GM21381 (cell line): ENCODE data around the gene BTN1A1.

Source experiments
- ATAC-seq: cut with Tn5 transposase; IDR thresholded peaks from one replicate; pipeline ENCODE4 v1.9.1; 2021; ENCODE audit warnings: mild to moderate bottlenecking, moderate library complexity; ENCODE audit not compliant: unreplicated experiment

Gene BTN1A1

DNA sequence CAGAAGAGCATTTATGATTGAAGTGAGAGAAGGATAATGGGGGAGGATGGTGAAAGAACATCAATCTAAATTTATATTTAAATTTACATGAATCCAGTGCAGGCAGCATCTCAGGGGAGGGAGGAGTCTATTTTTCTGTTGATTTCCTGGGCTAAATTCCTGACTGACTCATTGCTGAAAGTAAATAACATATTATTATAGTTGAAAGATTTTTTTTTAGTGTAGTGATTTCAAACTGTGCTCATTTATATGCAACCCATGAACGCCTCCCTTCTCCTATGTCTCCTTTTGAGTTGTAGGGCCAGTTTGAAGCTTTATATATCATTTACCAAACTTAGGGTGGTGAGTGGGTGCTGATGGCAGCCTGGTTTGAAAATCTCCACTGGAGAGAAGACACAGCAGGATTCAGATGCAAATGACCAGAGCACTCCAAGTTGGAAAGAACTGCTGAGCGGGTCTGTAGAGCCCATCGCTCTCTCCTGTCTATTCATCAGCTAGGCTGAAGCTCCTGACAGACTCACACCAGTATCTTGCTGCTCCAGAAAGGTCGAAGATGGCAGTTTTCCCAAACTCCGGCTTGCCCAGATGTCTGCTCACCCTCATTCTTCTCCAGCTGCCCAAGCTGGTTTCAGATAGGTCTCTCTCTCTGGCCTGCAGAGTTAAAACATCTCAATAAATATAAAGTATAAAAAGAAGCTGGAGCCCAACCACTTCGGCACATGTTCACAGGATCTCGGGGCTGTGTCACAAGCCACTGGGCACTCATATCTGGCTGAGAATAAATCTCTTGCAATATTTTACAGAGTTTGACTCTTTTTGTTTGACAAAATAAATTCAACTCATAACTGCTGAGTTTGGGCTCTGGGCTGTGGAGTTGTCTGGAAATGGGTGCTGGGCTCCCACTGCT lies 24.0 kb upstream of the BTN1A1 start:
- ATAC-seq, result no peak

DNA sequence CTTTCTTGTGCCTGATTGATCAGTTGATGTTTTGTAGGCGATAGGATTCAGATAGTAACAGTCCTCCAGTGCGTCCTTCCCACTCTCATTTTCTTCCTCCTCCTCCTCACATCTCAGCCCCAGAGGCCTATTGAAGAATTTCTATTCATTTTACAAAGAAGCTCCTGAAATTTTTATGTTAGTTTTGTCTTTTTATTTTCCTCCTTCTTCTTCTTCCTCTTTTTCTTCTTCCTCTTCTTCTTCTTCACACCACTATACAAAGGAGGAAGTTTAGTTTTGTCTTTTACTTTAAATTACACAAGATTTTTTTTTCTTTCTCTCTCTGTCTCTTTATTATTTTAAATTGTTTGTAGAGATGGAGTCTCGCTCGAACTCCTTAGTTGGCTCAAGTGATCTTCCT lies 23.2 kb upstream of the BTN1A1 start:
- no peak for ATAC-seq

DNA sequence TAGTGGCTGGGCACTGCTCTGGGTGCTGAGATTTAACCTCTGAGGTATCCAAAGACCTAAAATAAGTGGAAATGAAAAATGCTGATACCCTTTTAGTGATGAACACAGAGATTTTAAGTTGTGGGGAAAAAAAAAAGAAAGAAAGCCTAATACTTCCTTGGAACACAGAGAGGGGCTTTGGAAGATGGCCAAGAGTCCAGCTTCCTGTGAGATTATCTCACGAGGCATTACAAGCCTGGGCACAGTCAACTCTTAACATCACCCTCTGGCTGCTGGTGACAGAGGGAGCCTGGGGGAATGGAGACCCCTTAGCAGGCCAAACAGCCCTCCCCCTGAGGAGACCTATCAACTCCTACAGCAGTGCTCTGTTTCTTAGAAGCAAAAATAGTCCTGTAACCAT lies 22.7 kb upstream of the BTN1A1 start:
- no peak for ATAC-seq

DNA sequence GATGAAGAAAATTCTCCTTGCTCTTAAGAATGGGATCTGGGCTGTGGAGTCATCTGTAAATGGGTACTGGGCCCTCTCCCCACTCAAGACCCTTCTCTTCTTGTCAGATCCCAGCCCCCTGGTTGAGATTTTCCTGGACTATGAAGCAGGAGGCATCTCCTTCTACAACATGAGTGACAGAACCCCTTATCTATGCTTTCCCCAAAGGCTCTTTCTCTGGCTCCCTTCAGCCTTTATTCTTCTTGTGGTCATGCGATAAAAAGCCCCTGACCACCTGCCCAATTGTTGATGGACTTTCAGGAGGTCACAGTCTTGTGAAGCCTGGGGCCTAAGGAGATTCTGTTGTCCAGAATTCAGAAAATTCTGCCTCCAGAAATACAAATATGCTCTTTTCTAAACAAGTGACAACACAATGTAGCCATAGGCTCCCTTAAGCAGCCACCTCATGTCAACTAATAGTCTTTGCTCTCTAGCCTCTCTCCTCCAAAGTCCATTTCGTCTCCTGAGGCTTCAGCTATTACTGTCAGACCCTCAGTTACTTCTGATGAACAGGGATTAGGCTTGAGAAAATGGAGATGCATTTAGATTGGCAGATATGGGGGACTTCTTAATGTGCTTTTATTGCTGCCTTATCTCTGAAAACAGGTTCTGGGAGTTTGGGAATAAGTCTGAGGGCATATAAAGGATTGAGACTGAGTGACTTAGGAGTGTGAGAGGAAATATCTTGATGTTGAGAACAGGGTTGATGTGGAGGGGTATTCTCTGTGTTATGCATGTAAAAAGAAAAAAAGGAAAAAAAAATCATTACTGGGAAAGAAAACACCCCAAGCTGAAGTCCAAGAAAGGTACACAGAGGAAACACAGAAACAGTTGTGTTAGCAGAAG lies 21.8 kb upstream of the BTN1A1 start:
- ATAC-seq, result no peak

DNA sequence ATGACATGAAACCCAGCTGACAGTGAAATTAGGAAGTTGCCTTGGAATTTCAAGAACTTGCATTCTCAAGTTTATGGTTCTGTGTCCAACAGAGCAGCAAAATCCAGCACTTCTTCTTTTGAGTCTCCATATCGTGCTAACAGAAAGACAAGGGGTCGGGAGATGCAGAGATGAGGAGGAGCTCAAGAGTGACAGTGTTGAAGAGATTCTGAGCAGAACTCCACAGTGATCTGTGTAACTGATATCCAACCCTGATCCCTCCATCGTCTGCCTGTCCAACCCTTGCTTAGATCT lies 21.2 kb upstream of the BTN1A1 start:
- ATAC-seq, result no peak

DNA sequence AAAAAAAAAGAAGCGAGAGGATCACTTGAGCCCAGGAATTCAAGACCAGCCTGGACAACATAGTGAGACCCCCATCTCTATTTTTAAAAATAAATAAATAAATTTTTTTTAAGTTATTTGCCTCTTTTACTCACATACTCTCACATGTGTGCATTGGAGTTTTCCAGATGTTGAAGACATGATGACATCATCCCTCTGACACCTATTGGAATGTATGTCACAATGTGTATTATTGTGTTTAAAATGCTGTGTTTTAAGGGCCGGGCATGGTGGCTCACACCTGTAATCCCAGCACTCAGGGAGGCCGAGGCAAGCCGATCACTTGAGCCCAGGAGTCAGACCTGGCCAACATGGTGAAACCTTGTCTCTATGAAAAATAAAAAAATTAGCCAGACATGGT lies 17.8 kb upstream of the BTN1A1 start:
- ATAC-seq, result no peak

DNA sequence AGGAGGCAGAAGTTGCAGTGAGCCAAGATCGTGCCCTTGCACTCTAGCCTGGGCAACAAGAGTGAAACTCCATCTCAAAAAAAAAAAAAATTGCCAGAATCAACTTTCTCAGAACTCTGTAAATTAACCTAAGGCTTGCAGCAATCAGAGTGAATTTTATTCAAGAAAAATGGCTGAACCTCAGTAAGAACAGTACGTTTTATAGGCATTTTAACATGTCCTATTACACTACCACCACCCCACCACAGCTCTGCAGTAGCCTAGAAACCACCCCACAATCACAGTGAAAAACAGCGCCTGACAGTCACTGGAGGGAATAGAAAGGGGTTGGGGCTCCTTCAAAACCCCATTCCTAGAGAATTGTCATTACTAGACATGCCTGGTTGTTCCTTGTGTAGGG lies 16.4 kb upstream of the BTN1A1 start:
- ATAC-seq, result no peak

DNA sequence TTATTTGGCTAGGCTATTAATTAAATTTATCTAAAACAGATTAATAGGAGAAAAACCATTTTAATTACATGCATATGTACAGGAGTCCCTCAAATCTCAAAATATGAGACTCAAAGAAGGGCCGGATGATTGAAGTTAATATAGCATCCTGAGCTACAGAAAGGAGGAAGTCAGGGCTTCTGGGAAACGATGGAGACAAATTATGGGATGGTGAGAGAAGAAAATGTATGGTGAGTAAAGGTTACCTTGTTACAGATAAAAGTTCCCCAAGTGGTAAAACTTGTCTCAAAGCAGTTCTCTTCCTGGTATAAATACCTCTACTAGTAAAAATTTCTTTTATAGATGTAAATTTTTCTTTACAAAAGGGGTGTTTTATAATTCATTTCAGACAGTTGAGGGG lies 15.9 kb upstream of the BTN1A1 start:
- no peak for ATAC-seq

DNA sequence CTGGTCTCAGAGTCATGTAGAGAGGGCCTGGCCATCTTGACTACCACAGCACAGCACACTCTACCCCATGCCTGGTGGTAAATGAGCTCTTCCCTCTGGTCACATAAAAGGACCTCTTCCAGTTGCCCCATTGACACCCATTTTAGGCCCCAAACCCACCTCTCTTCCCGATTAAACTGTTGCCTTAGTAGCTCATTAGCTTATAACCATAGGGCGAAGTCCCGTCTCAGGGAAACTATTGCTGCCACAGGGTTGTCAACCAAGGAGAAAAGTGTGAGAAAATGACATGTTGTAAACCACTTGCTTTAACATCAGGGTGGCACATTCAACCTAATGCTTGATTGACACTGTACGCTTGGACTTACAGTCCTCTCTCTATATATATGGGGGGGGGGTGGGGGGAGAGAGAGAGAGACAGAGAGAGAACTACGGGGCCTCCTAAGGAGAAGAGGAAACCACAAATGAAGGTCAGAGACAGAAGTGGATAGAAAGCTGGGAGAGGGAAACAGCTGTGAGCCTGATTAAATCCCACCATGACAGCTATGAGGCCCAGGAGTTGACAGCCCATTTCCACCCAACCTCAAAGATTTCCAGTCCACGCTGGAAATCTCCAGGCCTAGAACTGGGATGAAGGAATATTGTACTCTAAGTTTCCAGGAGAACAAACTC lies 14.9 kb upstream of the BTN1A1 start:
- ATAC-seq, result no peak

DNA sequence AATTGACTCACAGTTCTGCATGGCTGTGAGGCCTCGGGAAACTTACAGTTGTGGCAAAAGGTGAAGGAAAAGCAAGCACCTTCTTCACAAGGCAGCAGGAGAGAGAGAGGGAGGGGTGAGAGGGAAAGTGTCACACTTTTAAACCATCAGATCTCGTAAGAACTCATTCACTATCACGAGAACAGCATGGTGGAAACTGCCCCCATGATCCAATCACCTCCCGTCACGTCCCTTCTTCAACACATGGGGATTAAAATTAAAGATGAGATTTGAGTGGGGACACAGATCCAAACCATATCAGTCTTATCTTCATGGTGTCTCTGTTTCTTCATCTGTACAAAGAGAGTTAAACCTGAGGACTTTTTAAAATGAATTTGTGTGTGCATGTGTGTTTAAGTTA lies 13.7 kb upstream of the BTN1A1 start:
- ATAC-seq, result no peak

DNA sequence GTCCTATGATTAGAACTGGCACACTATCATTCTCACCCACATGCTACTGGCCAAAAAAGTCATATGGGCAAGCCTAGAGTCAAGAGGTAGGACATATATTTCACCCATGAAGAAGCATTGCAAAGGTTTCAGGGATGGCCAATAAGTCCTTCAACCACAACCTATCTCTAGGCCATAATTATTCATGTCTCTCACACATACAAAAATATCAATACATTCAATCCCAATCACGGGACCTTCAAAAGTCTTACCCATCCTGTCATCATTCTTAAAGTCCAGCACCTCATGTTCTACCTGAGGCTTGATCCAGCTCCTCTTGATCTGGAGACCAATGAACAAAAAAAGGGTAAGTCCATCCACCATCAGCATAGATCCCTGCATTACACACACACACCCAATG lies 12.6 kb upstream of the BTN1A1 start:
- ATAC-seq, result no peak

DNA sequence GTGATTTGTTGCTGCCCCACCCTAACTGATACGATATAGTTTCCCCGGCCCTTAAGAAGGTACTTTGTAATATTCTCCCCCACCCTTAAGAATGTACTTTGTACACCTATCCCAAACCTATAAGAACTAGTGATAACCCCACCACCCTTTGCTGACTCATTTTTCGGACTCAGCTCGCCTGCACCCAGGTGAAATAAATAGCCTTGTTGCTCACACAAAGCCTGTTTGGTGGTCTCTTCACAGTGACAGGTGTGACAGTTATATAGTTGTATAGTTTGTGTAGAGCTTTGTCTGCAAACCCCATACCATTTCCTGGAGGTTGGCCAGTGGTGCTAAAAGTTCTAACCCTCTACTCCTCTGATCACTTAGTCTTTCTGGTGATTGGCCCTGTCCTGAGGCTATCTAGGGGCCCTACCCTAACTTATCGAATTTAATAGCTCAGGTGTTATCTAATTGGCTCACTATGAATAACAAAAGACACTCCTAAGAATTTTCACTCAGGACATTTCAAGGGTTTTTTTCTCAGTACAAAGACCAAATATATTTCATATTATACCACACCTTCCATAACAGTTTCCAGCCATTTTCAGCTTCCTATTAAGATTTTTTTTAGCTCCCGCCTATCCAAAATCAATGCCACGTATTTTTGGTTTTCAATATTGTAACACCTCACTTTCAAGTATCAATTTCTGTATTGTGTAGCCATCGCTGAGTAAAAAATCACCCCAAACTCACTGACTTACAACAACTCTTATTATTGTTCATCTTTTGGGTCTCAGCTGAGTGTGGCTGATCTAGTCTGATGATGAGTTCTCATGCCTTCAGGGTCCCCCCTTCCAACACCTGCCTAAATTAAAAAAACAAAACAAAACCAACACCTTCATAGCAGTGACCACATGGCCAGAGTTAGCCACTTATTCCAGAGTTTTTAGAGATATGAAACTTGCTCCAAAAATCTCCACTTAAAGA lies 9.8 kb upstream of the BTN1A1 start:
- no peak for ATAC-seq

DNA sequence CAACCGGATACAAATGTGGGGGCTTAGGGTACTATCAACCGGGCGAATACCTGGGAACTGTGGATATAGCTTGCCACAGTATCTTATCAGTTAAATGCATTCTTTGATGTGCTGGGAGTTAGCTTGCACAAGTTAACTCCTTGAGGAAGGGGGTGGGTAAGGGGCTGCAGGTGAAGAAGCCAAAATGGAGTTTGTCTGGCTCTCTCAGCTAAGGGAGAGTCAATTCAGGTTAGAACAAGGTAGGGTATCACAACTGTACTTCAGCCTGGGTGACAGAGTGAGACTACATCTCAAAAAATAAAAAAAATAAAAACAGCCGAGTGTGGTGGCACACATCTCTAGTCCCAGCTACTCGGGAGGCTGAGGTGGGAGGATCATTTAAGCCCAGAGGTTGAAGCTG lies 8.5 kb upstream of the BTN1A1 start:
- ATAC-seq, result no peak

DNA sequence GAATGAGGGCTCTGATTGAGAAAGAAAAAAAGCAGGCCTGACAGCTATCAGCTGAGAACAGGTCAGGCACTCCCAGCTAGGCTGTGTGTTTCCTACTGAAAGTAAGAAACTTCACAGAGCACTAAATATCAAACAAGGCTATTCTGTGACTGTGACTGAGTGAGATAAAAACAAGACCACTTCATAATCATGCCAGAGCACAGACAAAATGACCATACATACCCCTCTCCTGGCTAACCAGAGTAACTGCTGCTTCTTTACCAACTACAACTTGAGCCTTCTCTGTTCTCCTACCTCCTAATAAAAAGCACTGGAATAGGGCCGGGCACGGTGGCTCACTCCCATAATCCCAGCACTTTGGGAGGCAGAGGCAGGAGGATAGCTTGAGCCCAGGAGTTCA lies 6.8 kb upstream of the BTN1A1 start:
- ATAC-seq, result no peak

DNA sequence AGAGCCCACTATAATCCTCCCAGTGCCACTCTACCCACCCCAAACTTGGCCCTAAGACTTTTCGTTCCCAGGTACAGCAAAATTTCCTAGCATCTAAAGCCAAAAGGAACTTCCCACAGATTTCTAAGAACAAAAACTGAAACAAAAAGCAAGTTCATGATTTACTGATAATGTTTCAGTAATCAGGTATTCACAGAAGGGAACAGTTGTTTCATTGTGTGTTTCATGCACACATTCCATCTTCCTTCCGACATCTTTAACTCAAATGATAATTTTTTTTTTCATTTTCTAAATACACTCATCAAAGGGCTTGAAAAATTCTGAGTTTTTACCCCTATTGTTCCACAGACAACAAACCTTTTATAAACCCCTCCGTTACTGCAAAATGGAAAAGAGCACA lies 6.0 kb upstream of the BTN1A1 start:
- ATAC-seq, result no peak

DNA sequence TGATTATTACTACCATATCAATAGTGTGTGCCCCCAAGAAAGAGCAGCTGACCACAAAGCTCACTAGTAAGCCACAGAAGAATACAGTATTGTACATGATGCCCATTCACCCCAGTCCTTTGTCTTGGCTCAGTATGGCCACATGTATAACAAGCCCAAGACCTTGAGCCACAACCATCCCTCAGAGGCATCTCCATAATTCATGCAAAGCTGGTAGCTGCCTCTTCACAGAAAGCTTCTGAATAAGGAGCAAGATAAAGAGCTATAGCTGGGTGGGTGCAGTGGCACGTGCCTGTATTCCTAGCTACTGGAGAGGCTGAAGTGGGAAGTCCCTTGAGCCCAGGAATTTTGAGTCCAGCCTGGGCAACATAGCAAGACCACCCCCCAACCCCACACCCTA lies 4.8 kb upstream of the BTN1A1 start:
- no peak for ATAC-seq

DNA sequence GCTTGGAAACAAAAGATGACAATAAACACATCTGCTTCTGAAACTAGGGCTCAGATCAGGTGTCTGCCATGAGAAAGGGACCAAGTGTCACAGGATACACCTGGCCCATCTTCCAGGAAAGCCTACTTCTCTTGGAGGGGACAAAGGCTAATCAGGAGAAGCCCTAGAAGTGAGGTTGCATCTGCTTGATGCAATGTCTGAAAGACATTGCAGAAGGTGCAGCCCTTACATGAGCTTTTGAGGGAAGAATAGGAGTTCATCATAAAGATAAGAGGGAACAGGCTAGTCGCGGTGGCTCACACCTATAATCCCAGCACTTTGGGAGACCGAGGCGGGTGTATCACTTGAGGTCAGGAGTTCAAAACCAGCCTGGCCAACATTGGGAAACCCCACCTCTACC lies 2.5 kb upstream of the BTN1A1 start:
- no peak for ATAC-seq

DNA sequence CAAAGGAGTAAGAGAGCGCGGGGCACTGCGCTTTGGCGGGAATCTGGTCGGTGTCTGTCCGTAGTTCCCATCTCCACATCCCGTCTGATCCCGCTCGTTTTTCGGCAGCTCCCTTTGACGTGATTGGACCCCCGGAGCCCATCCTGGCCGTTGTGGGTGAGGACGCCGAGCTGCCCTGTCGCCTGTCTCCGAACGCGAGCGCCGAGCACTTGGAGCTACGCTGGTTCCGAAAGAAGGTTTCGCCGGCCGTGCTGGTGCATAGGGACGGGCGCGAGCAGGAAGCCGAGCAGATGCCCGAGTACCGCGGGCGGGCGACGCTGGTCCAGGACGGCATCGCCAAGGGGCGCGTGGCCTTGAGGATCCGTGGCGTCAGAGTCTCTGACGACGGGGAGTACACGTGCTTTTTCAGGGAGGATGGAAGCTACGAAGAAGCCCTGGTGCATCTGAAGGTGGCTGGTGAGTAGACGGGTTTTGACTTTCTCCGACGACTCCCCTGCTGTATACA lies 1.4 kb downstream of the BTN1A1 start:
- no peak for ATAC-seq

DNA sequence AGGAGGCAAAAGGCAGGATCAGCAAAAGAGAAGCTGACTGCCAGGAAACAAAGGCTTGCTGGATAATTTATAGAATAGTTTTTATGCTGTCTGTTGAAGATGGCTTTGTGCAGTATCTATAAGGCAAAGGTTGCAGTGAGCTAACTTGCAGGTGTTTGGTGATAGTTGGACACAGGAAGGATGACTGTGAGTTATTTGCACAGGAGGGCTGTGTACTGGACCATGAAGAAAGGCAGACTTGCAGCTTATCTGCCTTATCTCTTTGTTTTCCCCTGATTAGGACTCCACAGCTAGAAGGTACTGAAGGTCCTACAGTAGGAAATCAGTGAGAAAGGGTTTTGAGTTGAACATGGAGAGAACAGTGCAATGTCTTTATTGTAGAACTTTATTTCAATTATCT lies 2.1 kb downstream of the BTN1A1 start:
- no peak for ATAC-seq

DNA sequence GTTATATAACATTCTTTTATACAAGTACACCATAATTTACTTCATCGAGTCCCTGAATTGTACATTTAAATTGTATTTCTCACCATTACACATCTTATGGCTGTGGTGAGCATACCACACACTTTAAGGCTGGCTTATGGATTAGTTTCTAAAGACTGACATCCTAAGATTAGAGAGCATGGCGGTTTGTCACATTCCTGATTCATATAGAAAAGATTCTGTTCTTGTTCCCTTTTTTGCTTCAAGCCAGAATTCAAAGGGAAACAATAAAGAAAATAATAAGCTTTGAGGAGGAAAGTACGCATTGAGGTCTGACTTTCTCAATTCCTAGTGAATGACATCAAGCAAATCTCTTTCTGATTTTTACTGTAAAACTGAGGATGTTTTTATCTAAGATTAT lies 2.5 kb downstream of the BTN1A1 start:
- ATAC-seq, result no peak
